Mucosa of descending colon (tissue), 3 donors: ENCODE data around the gene SPATA16. TPM values are rescaled to one million over a fixed set of nuclear protein-coding genes. Genes with fewer than 3 reads are reported as not detected.

ENCODE experiments used
- ATAC-seq: fragments of 200-7000 bp; cut with Tn5 transposase; one replicate; pipeline ENCODE4 v1.9.1; 2020; ENCODE audit warnings: mild to moderate bottlenecking, moderate library complexity
- DNase-seq, 3 donors: peaks; one replicate each; pipeline ENCODE4 v3.0.0-alpha.2; 2020
- H3K36me3 ChIP-seq: fragments of 200-600 bp; one replicate; pipeline ENCODE4 v1.8.0; 2021; ENCODE audit warnings: low read depth, mild to moderate bottlenecking
- H3K4me1 ChIP-seq: fragments of 200-600 bp; one replicate; pipeline ENCODE4 v1.8.0; 2021; ENCODE audit warnings: low read depth, mild to moderate bottlenecking
- H3K4me3 ChIP-seq: fragments of 200-600 bp; one replicate; pipeline ENCODE4 v1.8.0; 2021; ENCODE audit warnings: mild to moderate bottlenecking
- H3K9me3 ChIP-seq: fragments of 200-600 bp; one replicate; pipeline ENCODE4 v1.8.0; 2021; ENCODE audit warnings: mild to moderate bottlenecking
- CTCF ChIP-seq: fragments of 200-600 bp; IDR thresholded peaks from one replicate; pipeline ENCODE4 v1.8.0; 2022; ENCODE audit warnings: antibody characterized with exemption, mild to moderate bottlenecking
- intact Hi-C, 2 donors: fragments of 100-400 bp; cut with DNase I in 1 of 2; cut with micrococcal nuclease in 1 of 2; formaldehyde crosslinking; loops; one replicate each; pipeline versions ENCODE4 v1.11.0 to v1.11.1; 2022; cut with DNase I, micrococcal nuclease
- total RNA-seq, 3 donors: library from RNA; stranded (reverse); fragmentation: NEBNext Ultra II Directional in 2 of 3; extraction: Animal tissue kit (Norgen Biotek cat#: 25700) in 2 of 3; gene quantifications; one replicate each; pipeline versions ENCODE4 v1.2.1 to v1.2.4, GENCODE V29; 2021 to 2023
- donor health status: DM: no; HTN: no; CAD: no; lungs with moderate emphysema.
- donor health status: DM: no; HTN: no; CAD: no.
- donor health status: DM: no; HTN: yes; CAD: no.

The SPATA16 gene
- total RNA-seq, 3 donors from 2014 or later = not detected

DNA sequence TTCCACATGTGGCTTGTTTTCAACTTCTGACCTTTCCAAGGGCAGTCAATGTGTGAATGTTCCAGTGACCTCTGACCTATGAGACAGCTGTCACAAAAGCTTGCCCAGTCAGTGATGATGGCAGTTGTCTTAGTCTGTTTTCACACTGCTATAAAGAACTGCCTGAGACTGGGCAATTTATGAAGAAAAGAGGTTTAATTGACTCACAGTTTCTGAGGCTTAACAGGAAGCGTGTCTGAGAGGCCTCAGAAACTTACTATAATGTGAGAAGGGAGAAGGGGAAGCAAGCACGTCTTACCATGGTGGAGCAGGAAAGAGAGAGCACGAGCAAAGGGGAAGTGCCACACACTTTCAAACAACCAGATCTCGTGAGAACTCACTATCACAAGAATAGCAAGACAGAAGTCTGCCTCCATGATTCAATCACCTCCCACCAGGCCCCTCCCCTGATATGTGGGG lies 294.9 kb downstream of the SPATA16 start:
- Histone ChIP-seq H3K9me3 (no peaks in the 10 kb centered on the region), H3K36me3 (no peaks in the 10 kb centered on the region), H3K4me3 (no peak overlapping the region), H3K4me1 (no peaks in the 10 kb centered on the region)
- ATAC-seq = no peak
- TF ChIP-seq CTCF = no peak
- intact Hi-C loops = no loop called here
- no peak for DNase-seq

GRCh38 chr3:172844428-172844827 lies 296.6 kb downstream of the SPATA16 start:
- Histone ChIP-seq H3K9me3 (no peaks in the 10 kb centered on the region), H3K4me1 (no peaks in the 10 kb centered on the region), H3K36me3 (no peaks in the 10 kb centered on the region), H3K4me3 (no peak overlapping the region)
- intact Hi-C loops = no loop called here
- DNase-seq (no peak), ATAC-seq (no peak)
- no peak for TF ChIP-seq CTCF

DNA sequence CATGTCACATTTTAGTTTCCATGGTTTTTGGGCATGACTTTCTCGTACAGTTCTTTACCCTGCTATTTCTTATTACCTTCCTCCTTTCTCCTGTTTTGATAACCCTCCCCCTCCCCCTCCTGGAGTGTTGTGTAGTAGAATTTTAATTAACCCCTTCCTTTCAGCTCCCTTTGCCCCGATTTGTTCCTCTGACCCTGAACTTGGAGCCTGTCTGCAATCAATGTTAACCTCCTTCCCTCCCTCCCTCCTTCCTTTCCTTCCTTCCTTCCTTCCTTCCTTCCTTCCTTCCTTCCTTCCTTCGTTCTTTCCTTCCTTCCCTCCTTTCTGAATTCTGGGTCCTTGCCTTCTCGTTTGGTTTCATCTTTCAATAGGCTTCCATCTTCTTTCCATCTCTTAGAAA lies 300.1 kb downstream of the SPATA16 start:
- H3K9me3 ChIP-seq = no peaks in the 10 kb centered on the region
- DNase-seq (no peak), ATAC-seq (no peak)
- intact Hi-C loops = no loop called here
- no peak overlapping the region for H3K4me3 ChIP-seq
- no peaks in the 10 kb centered on the region for H3K4me1 ChIP-seq
- no peak for TF ChIP-seq CTCF
- no peaks in the 10 kb centered on the region for H3K36me3 ChIP-seq

DNA sequence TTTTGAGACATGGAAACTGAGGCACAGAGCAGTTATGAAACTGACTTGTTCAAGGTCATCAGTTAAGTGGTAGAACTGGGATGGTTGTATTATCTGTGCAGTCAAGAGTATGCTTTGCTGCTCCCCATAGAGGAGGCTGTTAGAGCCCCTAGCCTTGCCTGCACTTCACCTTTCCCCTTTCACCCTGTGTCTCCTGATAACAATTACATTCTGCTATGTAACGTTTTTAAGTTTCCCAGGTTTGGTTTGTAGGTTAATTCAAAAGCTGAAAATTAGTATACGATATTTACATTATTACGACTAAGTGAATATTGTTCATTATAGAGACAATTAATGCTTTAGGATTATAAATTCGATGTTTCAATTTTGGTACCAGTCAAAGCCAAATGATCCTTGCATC lies 300.6 kb downstream of the SPATA16 start:
- no peak for TF ChIP-seq CTCF
- Histone ChIP-seq H3K4me1 (no peaks in the 10 kb centered on the region), H3K4me3 (no peak overlapping the region), H3K36me3 (no peaks in the 10 kb centered on the region), H3K9me3 (no peaks in the 10 kb centered on the region)
- DNase-seq (no peak), ATAC-seq (no peak)
- intact Hi-C loops = no loop called here

- TF ChIP-seq CTCF = no peak
- intact Hi-C loops = no loop called here
- ATAC-seq (peak; percentile 30), DNase-seq (peak in 1 of 3 donors; percentile 8)
- H3K9me3 ChIP-seq = no peaks in the 10 kb centered on the region
- no peak overlapping the region for H3K4me3 ChIP-seq
- no peaks in the 10 kb centered on the region for H3K36me3 ChIP-seq
- H3K4me1 ChIP-seq = no peaks in the 10 kb centered on the region
These were observed 301.4 kb downstream of the SPATA16 start for GRCh38 chr3:172839679-172840078.
